HG03442 (cell line): ENCODE measurements around the gene AP2A2.
A peak's percentile ranks its signal among the peaks of the same experiment; 100 is the strongest.

Experiments
- ATAC-seq: cut with Tn5 transposase; IDR thresholded peaks from one replicate; pipeline ENCODE4 v1.9.1; 2021; ENCODE audit warnings: mild to moderate bottlenecking, moderate library complexity; ENCODE audit not compliant: unreplicated experiment

The AP2A2 gene

GRCh38 chr11:924406-925157 is 1.1 kb upstream of the AP2A2 start:
- no peak for ATAC-seq

DNA sequence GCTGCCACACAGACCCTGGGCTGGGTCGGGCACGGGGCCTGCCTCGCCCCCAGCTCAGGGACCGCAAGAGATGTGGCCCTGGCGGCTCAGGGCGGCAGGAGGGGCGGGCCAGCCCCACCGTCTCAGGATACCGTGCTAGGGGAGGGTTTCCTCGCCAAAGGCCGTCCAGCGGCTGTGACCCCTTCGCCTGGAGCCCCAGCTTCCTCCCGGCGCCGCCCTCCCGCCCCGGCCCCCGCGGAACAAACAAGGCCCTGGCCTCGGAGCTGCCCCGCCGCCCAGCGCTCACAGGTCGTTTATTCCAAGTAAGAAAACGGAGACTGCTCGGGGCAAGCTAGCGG is 543 bp upstream of the AP2A2 start:
- ATAC-seq = peak; percentile 5

DNA sequence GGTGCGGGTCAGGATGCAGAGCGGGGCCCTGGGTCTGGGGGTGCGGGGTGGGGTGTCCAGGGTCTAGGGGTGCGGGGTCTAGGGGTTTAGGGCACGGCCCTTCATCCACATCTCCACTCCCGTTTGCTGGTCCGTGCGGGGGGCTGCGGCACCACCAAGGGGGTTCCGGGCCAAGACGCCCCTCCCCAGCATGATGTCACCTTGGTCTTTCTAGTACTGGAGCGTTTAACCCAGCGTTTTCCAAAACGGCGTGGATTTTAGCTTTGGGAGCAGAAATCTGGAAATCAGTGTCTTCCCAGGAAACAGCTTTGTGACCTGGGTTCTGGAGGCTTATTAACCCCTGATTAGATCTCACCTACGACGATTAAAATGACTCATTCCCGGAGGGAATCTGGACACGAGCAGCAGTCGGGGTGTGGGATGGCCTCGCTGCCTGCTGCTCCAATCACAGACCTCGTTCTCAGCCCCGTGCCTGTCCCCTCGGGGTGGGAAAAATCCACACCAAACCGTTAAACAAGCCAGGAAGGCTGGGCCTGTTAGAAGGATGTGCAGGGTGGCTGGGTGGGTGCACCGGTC is 759 bp downstream of the AP2A2 start:
- no peak for ATAC-seq

DNA sequence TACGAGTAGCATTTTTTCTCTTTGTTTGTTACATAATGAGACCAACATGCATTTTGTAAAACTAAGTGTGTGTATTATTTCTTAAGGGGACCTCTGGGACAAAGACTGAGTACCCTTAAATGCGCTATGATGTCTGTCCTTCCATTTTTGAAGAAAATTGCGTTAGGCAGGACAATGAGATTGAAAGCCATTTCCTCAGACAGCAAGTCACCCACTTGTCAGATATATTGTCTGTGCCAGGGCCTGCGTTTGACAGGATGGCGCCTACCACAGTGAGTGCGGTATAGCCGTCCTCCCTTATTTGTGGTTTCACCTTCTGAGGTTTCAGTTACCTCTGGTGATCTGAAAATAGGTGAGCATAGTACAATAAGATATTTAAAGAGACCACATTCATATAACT is 2.2 kb downstream of the AP2A2 start:
- ATAC-seq = no peak

- no peak for ATAC-seq
Observed at GRCh38 chr11:928786-929185, 3.1 kb downstream of the AP2A2 start.

DNA sequence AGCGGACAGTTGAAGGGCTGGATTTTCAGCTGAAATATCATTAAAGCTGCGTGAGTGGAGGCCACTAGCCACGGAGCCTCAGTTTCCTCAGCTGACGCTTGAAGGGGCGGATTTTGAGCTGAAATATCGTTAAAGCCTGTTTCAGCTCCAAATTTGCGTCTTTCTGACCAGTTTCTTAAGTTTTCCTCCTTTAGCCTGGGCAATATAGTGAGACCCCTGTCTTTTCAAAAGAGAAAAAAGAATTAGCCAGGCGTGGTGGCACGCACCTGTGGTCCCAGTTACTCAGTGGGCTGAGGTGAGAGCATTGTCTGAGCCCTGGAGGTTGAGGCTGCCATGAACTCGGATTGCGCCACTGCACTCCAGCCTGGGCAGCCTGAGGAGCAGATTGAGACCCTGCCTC is 3.7 kb downstream of the AP2A2 start:
- ATAC-seq = no peak

- ATAC-seq = no peak
Observed at GRCh38 chr11:931385-931784, 5.7 kb downstream of the AP2A2 start.

GRCh38 chr11:932435-932834 is 6.8 kb downstream of the AP2A2 start:
- no peak for ATAC-seq

- no peak for ATAC-seq
Observed at GRCh38 chr11:933142-933851, 7.6 kb downstream of the AP2A2 start.

- ATAC-seq = no peak
Observed at GRCh38 chr11:933936-934335, 8.3 kb downstream of the AP2A2 start.

- ATAC-seq = no peak
Observed at GRCh38 chr11:934527-934926, 8.9 kb downstream of the AP2A2 start.

- no peak for ATAC-seq
Observed at GRCh38 chr11:936199-936598, 10.5 kb downstream of the AP2A2 start.

DNA sequence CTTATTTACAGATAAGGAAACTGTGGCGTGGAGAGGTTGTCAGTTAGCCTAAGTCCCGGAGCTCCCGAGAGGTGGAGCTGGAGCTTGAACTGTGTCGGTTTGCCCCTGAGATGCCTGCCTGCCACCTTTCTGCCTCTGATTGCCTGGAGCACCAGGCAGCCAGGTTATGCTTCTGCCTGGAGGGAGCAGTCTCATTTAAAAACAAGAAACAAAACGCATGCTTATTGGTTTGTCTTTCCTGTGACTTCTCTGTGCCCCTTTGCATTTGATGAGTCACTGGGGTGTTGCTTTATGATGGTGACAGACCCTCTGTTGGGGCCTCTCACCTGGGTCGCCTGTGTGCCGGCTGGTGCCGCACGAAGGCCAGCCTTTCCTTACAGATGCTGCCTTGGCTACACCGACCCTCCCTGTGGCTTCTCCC is 12.2 kb downstream of the AP2A2 start:
- no peak for ATAC-seq

DNA sequence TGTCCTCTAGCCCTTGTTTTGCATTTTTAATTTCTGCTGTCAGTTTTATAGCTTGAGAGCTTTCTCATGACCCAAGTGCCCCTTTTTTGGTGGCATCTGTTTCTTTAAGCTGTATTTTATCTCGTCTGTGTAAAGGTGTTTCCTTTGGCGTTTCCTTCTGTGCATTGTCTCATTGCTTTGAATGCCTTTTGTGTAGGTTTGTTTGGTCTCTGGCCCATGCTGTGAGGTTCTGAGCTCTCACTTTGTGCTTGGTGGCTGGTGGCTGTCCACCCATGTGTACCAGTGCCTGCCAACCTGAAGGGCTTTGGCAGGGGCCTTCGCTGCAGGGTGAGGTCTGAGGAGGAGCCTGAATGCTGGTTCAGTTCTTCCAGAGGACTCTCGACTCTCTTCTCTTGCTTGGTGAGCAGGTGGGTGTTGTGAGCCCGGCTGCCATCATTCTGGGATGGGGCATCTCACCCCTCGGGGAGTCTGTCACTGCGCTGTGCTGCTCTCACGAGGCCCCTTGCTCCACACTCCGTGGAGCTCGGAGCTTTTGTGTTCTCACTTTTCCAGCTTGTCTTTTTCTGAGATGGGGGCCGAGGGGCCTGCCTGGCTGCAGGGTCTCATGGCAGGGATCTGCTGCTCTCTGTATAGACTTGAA is 14.9 kb downstream of the AP2A2 start:
- ATAC-seq = no peak

GRCh38 chr11:942823-943222 is 17.2 kb downstream of the AP2A2 start:
- no peak for ATAC-seq

DNA sequence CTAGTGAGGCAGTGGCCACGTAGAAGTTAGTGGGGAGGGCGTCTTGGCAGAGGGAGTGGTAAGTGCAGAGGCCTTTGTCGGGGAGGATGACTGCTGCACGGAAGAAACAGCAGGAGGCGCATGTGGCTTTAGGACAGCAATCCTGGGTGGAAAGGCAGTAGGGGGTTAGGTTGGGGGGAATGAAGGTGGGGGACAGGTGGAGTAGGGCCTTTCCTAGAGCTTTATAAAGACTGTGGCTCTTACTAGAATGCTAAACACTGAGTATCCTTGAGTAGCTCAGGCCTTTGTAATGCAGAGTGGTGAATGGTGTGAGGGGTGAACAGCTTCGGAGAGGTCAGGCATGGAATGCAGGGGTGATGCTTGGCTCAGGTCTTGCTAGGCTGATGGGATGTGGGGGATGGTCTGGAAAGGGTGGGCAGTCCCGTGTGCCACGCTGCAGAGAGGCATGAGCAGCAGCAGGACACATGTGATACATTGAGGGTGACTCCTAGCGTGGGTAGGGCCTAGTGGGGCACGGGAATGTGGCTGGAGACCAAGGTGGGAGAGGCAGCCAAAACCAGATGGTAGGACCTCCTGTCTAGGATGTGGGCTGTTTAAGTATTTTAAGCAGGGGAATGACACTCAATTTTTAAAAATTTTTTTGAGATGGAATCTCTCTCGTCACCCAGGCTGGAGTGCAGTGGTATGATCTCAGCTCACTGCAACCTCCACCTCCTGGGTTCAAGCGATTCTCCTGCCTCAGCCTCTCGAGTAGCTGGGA is 19.2 kb downstream of the AP2A2 start:
- ATAC-seq = no peak

GRCh38 chr11:945986-946385 is 20.3 kb downstream of the AP2A2 start:
- ATAC-seq = no peak

- no peak for ATAC-seq
Observed at GRCh38 chr11:947744-948143, 22.1 kb downstream of the AP2A2 start.

- no peak for ATAC-seq
Observed at GRCh38 chr11:951507-951906, 25.8 kb downstream of the AP2A2 start.

- no peak for ATAC-seq
Observed at GRCh38 chr11:952406-953385, 27.0 kb downstream of the AP2A2 start.
